ENCODE measurements around the gene VWC2L.

- TF ChIP-seq NR3C1 (IDR thresholded peaks at IDR 0.05) (no peak), POLR2A (IDR thresholded peaks at IDR 0.05; ENCODE audit: low read length) (no peak), POLR2AphosphoS2 (conservative IDR thresholded peaks at IDR 0.05; ENCODE audit: low read length) (no peak), KDM1A (IDR thresholded peaks at IDR 0.05; ENCODE audit: low read depth) (no peak), CTCF (IDR thresholded peaks at IDR 0.05) (no peak), HMGXB4 (CRISPR knock-in tag; IDR thresholded peaks at IDR 0.05; ENCODE audit: borderline replicate concordance) (no peak), PHF8 (IDR thresholded peaks at IDR 0.05; ENCODE audit: borderline replicate concordance, low read depth) (no peak), RFX5 (IDR thresholded peaks at IDR 0.05) (no peak), ESRRA (IDR thresholded peaks at IDR 0.05; ENCODE audit: borderline replicate concordance, low read length) (no peak), GATA3 (IDR thresholded peaks at IDR 0.05; ENCODE audit: borderline replicate concordance) (no peak), ZNF302 (CRISPR knock-in tag; IDR thresholded peaks at IDR 0.05) (no peak), KDM5A (IDR thresholded peaks at IDR 0.05) (no peak)
Observed at GRCh38 chr2:214504599-214505376, 93.9 kb downstream of the VWC2L start.
